H1 (cell line): ENCODE results near the gene PDCD7. TPM values are rescaled to one million over a fixed set of nuclear protein-coding genes. Genes with fewer than 3 reads are reported as not detected.
A peak's percentile ranks its signal among the peaks of the same experiment; 100 is the strongest.

ENCODE experiments used
- CTCF ChIA-PET: fragments of 300-600 bp; sonication (Branson Sonifier 250); formaldehyde crosslinking; loops from one replicate; lab custom pipeline; 2021; ENCODE audit not compliant: partially characterized antibody; lab: Charles Lee
- POLR2A ChIA-PET: fragments of 300-600 bp; sonication (Branson Sonifier 250); formaldehyde crosslinking; loops from one replicate; lab custom pipeline; 2021; ENCODE audit warnings: inconsistent platforms; ENCODE audit not compliant: partially characterized antibody; lab: Charles Lee
- DNase-seq, 2 experiments: peaks; one replicate each; pipeline versions ENCODE4 v3.0.0 to v3.0.0-alpha.2; 2010 to 2022; ENCODE audit warnings: low spot score in 2 of 2, low read depth in 1 of 2, mixed read lengths in 1 of 2
- FAIRE-seq: peaks from 2 replicates; lab custom pipeline; 2011; peaks lifted over from hg19 to GRCh38; lab: Jason Lieb, UNC
- H2AFZ ChIP-seq: 2 replicates; pipeline ENCODE4 v1.8.1; 2012; ENCODE audit warnings: low read length, inconsistent platforms
- H2AK5ac ChIP-seq: 2 replicates; pipeline ENCODE4 v1.6.1; 2013; ENCODE audit warnings: low read depth, low read length
- H2BK120ac ChIP-seq: replicated peaks from 2 replicates; pipeline ENCODE3; 2013; ENCODE audit warnings: low read depth, low read length, inconsistent platforms
- H2BK12ac ChIP-seq: 2 replicates; pipeline ENCODE4 v1.6.1; 2013; ENCODE audit warnings: low read depth, low read length
- H2BK15ac ChIP-seq: 2 replicates; pipeline ENCODE4 v1.6.1; 2013; ENCODE audit warnings: low read length
- H2BK20ac ChIP-seq: 2 replicates; pipeline ENCODE4 v1.6.1; 2013; ENCODE audit warnings: low read length
- H2BK5ac ChIP-seq: 2 replicates; pipeline ENCODE4 v1.6.1; 2013; ENCODE audit warnings: low read depth, low read length
- H3K14ac ChIP-seq: 2 replicates; pipeline ENCODE4 v1.6.1; 2013; ENCODE audit warnings: inconsistent platforms; ENCODE audit not compliant: insufficient read length
- H3K18ac ChIP-seq: 2 replicates; pipeline ENCODE4 v1.6.1; 2013; ENCODE audit warnings: low read length; ENCODE audit errors: extremely low read depth
- H3K23ac ChIP-seq: 2 replicates; pipeline ENCODE4 v1.6.1; 2013; ENCODE audit warnings: inconsistent platforms; ENCODE audit not compliant: insufficient read length
- H3K23me2 ChIP-seq: 2 replicates; pipeline ENCODE4 v1.6.1; 2013; ENCODE audit warnings: low read depth, low read length
- H3K27ac ChIP-seq: 2 replicates; pipeline ENCODE4 v1.6.1; 2011; ENCODE audit warnings: low read depth, low read length, inconsistent platforms
- H3K27me3 ChIP-seq, 4 experiments: replicated peaks in 1 of 4; 1 replicate in 1 of 4; 2 replicates in 3 of 4; pipeline versions ENCODE4 v1.6.1 to v1.8.1; 2011 to 2013; ENCODE audit warnings: low read length in 3 of 4, mild to moderate bottlenecking in 3 of 4, inconsistent platforms in 2 of 4, mixed read lengths in 2 of 4, moderate library complexity in 1 of 4; ENCODE audit not compliant: control insufficient read depth in 3 of 4, insufficient read depth in 3 of 4; ENCODE audit errors: extremely low read depth in 1 of 4
- H3K36me3 ChIP-seq, 4 experiments: 2 replicates each; pipeline versions ENCODE4 v1.6.1 to v1.8.1; 2011 to 2013; ENCODE audit warnings: mild to moderate bottlenecking in 4 of 4, low read length in 3 of 4, moderate library complexity in 2 of 4, control low read depth in 1 of 4, inconsistent platforms in 1 of 4; ENCODE audit not compliant: insufficient read depth in 4 of 4, control insufficient read depth in 2 of 4
- H3K4ac ChIP-seq: replicated peaks from 2 replicates; pipeline ENCODE3; 2013; ENCODE audit warnings: low read length, low read depth, mixed read lengths, inconsistent platforms; ENCODE audit not compliant: insufficient read length
- H3K4me1 ChIP-seq, 4 experiments: replicated peaks in 1 of 4; 1 replicate in 1 of 4; 2 replicates in 3 of 4; pipeline versions ENCODE4 v1.6.1 to v1.8.1; 2011 to 2013; ENCODE audit warnings: low read length in 3 of 4, inconsistent platforms in 2 of 4, mixed read lengths in 1 of 4; ENCODE audit not compliant: insufficient read depth in 4 of 4, control insufficient read depth in 3 of 4
- H3K4me2 ChIP-seq, 2 experiments: 2 replicates each; pipeline versions ENCODE4 v1.6.1 to v1.8.1; 2011 to 2013; ENCODE audit warnings: low read depth in 2 of 2, low read length in 2 of 2, control low read depth in 1 of 2, inconsistent platforms in 1 of 2, mild to moderate bottlenecking in 1 of 2; ENCODE audit not compliant: insufficient read depth in 1 of 2
- H3K4me3 ChIP-seq, 4 experiments: fragments of 200-600, 300-600 bp in 1 of 4; sonication (generic), shearing (Covaris generic), sonication (Bioruptor Twin) in 1 of 4; 2 replicates each; pipeline versions ENCODE4 v1.5.1 to v1.8.1; 2011 to 2016; ENCODE audit warnings: low read length in 4 of 4, low read depth in 3 of 4, control low read depth in 2 of 4, inconsistent platforms in 2 of 4, mild to moderate bottlenecking in 2 of 4, mixed read lengths in 1 of 4, moderate library complexity in 1 of 4; ENCODE audit not compliant: insufficient read depth in 2 of 4; ENCODE audit errors: extremely low read depth in 1 of 4
- H3K56ac ChIP-seq: replicated peaks from 2 replicates; pipeline ENCODE3; 2013; ENCODE audit warnings: low read depth, mild to moderate bottlenecking, mixed read lengths, low read length, inconsistent platforms; ENCODE audit not compliant: insufficient read length
- H3K79me1 ChIP-seq: 2 replicates; pipeline ENCODE4 v1.6.1; 2013; ENCODE audit warnings: low read depth, low read length, control low read depth
- H3K79me2 ChIP-seq, 2 experiments: 2 replicates each; pipeline versions ENCODE4 v1.6.1 to v1.8.1; 2012 to 2013; ENCODE audit warnings: low read length in 2 of 2, mild to moderate bottlenecking in 2 of 2, inconsistent platforms in 1 of 2; ENCODE audit not compliant: insufficient read depth in 2 of 2, control insufficient read depth in 1 of 2
- H3K9ac ChIP-seq, 4 experiments: replicated peaks in 1 of 4; 1 replicate in 1 of 4; 2 replicates in 3 of 4; pipeline versions ENCODE4 v1.6.1 to v1.8.1; 2011 to 2013; ENCODE audit warnings: low read depth in 3 of 4, low read length in 3 of 4, control low read depth in 2 of 4, mild to moderate bottlenecking in 2 of 4, moderate library complexity in 2 of 4, inconsistent platforms in 1 of 4; ENCODE audit errors: extremely low read depth in 1 of 4
- H3K9me3 ChIP-seq, 2 experiments: 2 replicates each; pipeline versions ENCODE4 v1.6.1 to v1.8.1; 2012 to 2013; ENCODE audit warnings: mild to moderate bottlenecking in 2 of 2, moderate library complexity in 2 of 2, control low read depth in 1 of 2, inconsistent platforms in 1 of 2, low read depth in 1 of 2, low read length in 1 of 2, mixed read lengths in 1 of 2; ENCODE audit not compliant: insufficient read depth in 2 of 2
- H4K20me1 ChIP-seq, 2 experiments: replicated peaks in 1 of 2; 2 replicates each; pipeline versions ENCODE3 to v1.8.1; 2011 to 2013; ENCODE audit warnings: inconsistent platforms in 2 of 2, low read length in 2 of 2, mild to moderate bottlenecking in 1 of 2; ENCODE audit not compliant: insufficient read depth in 2 of 2, control insufficient read depth in 1 of 2
- H4K5ac ChIP-seq: 2 replicates; pipeline ENCODE4 v1.6.1; 2013; ENCODE audit warnings: low read length, low read depth, mixed read lengths, inconsistent platforms; ENCODE audit not compliant: insufficient read length
- H4K8ac ChIP-seq: 2 replicates; pipeline ENCODE4 v1.8.0; 2013; ENCODE audit warnings: mild to moderate bottlenecking, moderate library complexity, low read length, inconsistent platforms; ENCODE audit not compliant: insufficient read depth; ENCODE audit errors: extremely low read depth
- H4K91ac ChIP-seq: replicated peaks from 2 replicates; pipeline ENCODE3; 2013; ENCODE audit warnings: low read length, mixed read lengths, inconsistent platforms; ENCODE audit not compliant: insufficient read length
- BCL11A ChIP-seq, 2 experiments: IDR thresholded peaks; one replicate each; pipeline ENCODE4 v1.6.1; 2011; ENCODE audit warnings: low read depth in 2 of 2, low read length in 2 of 2, mild to moderate bottlenecking in 2 of 2
- CBX8 ChIP-seq: fragments of 300-800, 300-1000 bp; sonication (generic); IDR thresholded peaks from 2 replicates; pipeline ENCODE4 v1.7.1; 2016; ENCODE audit warnings: low read depth, low read length, borderline replicate concordance
- EGR1 ChIP-seq: IDR thresholded peaks from 2 replicates; pipeline ENCODE4 v1.6.1; 2011; ENCODE audit warnings: low read depth, low read length, borderline replicate concordance
- POU5F1 ChIP-seq: IDR thresholded peaks from 2 replicates; pipeline ENCODE4 v1.6.1; 2011; ENCODE audit warnings: low read depth, mild to moderate bottlenecking, low read length, moderate library complexity
- SIN3A ChIP-seq, 2 experiments: IDR thresholded peaks in 1 of 2; conservative IDR thresholded peaks in 1 of 2; 2 replicates each; pipeline ENCODE4 v1.6.1; 2011 to 2012; ENCODE audit warnings: low read length in 2 of 2, improper control_type of control experiment in 1 of 2, low read depth in 1 of 2, mild to moderate bottlenecking in 1 of 2
- WGBS, 2 experiments: shearing (Covaris generic) in 1 of 2; methylation state at CpG; one replicate each; pipeline versions ENCODE4 v1.1.6 to v1.1.7; 2013 to 2015; ENCODE audit warnings: low lambda C conversion rate in 2 of 2, mixed read lengths in 2 of 2, inconsistent platforms in 1 of 2, low coverage in 1 of 2, missing lambda C conversion rate in 1 of 2; ENCODE audit not compliant: insufficient replicate concordance in 2 of 2, insufficient coverage in 1 of 2, insufficient read length in 1 of 2; ENCODE audit errors: extremely low coverage in 1 of 2, missing lambda C conversion rate in 1 of 2; 5-methylcytosine and 5-hydroxymethylcytosine counted together
- polyA plus RNA-seq, 7 experiments: library from polyadenylated mRNA; depleted of rRNA in 3 of 7; stranded (reverse) in 5 of 7; unstranded in 2 of 7; fragments of >200 nt in 5 of 7; fragments of 200-250 nt in 2 of 7; gene quantifications; 1 replicate in 5 of 7; 2 replicates in 1 of 7; 4 replicates in 1 of 7; pipeline versions ENCODE4 v1.2.1 to v1.2.3, GENCODE V29; 2011 to 2013; ENCODE audit warnings: missing spikeins in 2 of 7, mixed read lengths in 2 of 7
- total RNA-seq: library from RNA; stranded (reverse); fragmentation: NEBNext Ultra II Directional; extraction: Animal tissue kit (Norgen Biotek cat#: 25700); gene quantifications from 2 replicates; pipeline ENCODE4 v1.2.1, GENCODE V29; 2021

The PDCD7 gene
- total and polyA plus RNA-seq, 2 of the 8 experiments (the other 6 are each of a cell fraction or from before 2014, with no cell fraction given) = 11.5 to 25.6 TPM

GRCh38 chr15:65067645-65068402 is 65.8 kb downstream of the PDCD7 start, which contains the start of gene RASL12:
TSS of gene RASL12 (minus strand) at chr15:65067991. CDS start at chr15:65067835, 156 bp downstream.
- WGBS, 2 experiments = 1% methylated on average over 6 of the region's 66 CpGs; no CpG with 5 or more reads in 1 of the 2 experiments
- peak within 1 kb of the TSS; percentile 82 to 90 for H3K4me2 ChIP-seq
- no peak within 1 kb of the TSS for H3K56ac ChIP-seq
- no peak within 1 kb of the TSS for H3K27ac ChIP-seq
- H2BK12ac ChIP-seq = peak within 1 kb of the TSS; percentile 92; the same call in 1 of the 2 replicates
- peak within 1 kb of the TSS in 3 of 4 experiments; percentile 29 to 58 (median 40); a peak in 4 of 7 replicates for H3K9ac ChIP-seq
- peaks cover 3% of the 10 kb centered on the region; the same call in 1 of the 2 replicates for H3K79me1 ChIP-seq
- H3K23ac ChIP-seq = no peak within 1 kb of the TSS
- H2AFZ ChIP-seq = no peak within 1 kb of the TSS
- H3K23me2 ChIP-seq = peaks cover 6% of the 10 kb centered on the region; the same call in 1 of the 2 replicates
- no peak for FAIRE-seq
- H3K27me3 ChIP-seq = peaks cover 0 to 6% (median 1%) of the 10 kb centered on the region in 4 experiments; a peak in 3 of 7 replicates
- peak within 1 kb of the TSS; percentile 71 for H4K91ac ChIP-seq
- no peak within 1 kb of the TSS for H3K4ac ChIP-seq
- peak in 1 of 2 experiments; percentile 78 for DNase-seq
- H4K8ac ChIP-seq = peak within 1 kb of the TSS; percentile 58
- peaks cover 5 to 19% (median 7%) of the 10 kb centered on the region in 4 experiments for H3K4me1 ChIP-seq
- peak within 1 kb of the TSS; percentile 1 for H4K5ac ChIP-seq
- H2AK5ac ChIP-seq = no peak within 1 kb of the TSS; the same call in 1 of the 2 replicates
- no peak within 1 kb of the TSS for H3K14ac ChIP-seq
- peak within 1 kb of the TSS; percentile 91 for H3K18ac ChIP-seq
- peaks cover 0 to 3% of the 10 kb centered on the region in 2 experiments; a peak in 1 of 4 replicates for H3K9me3 ChIP-seq
- peak within 1 kb of the TSS; percentile 75; the same call in 1 of the 2 replicates for H2BK5ac ChIP-seq
- peak within 1 kb of the TSS; percentile 89 for H2BK15ac ChIP-seq
- ChIA-PET POLR2A (interaction anchor here (0.7 to 8.0 kb wide), 9 partner anchors 9 to 237 kb away, joined by 3 to 93 read pairs (median 4); partner anchors contain the start of genes KBTBD13 and RNU5B-1), CTCF (interaction anchor here (0.9 to 33.2 kb wide), 10 partner anchors 6 to 1835 kb away, joined by 3 to 1213 read pairs (median 8); partner anchors contain the start of genes KBTBD13, RASL12 and SLC51B)
- no peaks in the 10 kb centered on the region; a peak in 1 of 4 replicates for H3K79me2 ChIP-seq
- peak within 1 kb of the TSS; percentile 61; the same call in 1 of the 2 replicates for H2BK20ac ChIP-seq
- no peaks in the 10 kb centered on the region for H4K20me1 ChIP-seq
- H3K36me3 ChIP-seq = no peaks in the 10 kb centered on the region
- peak within 1 kb of the TSS; percentile 41 for H2BK120ac ChIP-seq
- peak within 1 kb of the TSS; percentile 43 to 71 (median 53) for H3K4me3 ChIP-seq
- TF ChIP-seq EGR1 (peak; percentile 9; the same call in 1 of the 2 replicates), CBX8 (no peak), SIN3A (conservative IDR thresholded peaks at IDR 0.05 in 1 of 2, IDR thresholded peaks at IDR 0.05 in 1 of 2; ENCODE audit: low read depth in 1 of 2, low read length in 2 of 2) (no peak), POU5F1 (no peak), BCL11A (IDR thresholded peaks at IDR 0.05; ENCODE audit: low read depth in 2 of 2, low read length in 2 of 2) (no peak)
